Daoy (cell line): ENCODE measurements around the gene ART3. TPM values are rescaled to one million over a fixed set of nuclear protein-coding genes. Genes with fewer than 3 reads are reported as not detected.

ENCODE experiments used
- DNase-seq: peaks from one replicate; pipeline ENCODE4 v3.0.0-alpha.2; 2015; ENCODE audit warnings: low read depth
- total RNA-seq: library from RNA; depleted of rRNA; stranded (reverse); fragments of >200 nt; shearing (Covaris generic); gene quantifications from 2 replicates; pipeline ENCODE4 v1.2.3, GENCODE V29; 2014

ART3 gene
- total RNA-seq, 1 experiment from 2014 or later: not detected

- peak; percentile 33 for DNase-seq
Measured at GRCh38 chr4:76067652-76068286, 6.7 kb upstream of the ART3 start.

GRCh38 chr4:76072760-76073159 lies 1.7 kb upstream of the ART3 start:
- DNase-seq: no peak

- no peak for DNase-seq
Measured at GRCh38 chr4:76074993-76075600, 588 bp downstream of the ART3 start.

- DNase-seq: no peak
Measured at GRCh38 chr4:76078033-76078613, 3.6 kb downstream of the ART3 start.

GRCh38 chr4:76083386-76083988 lies 9.0 kb downstream of the ART3 start:
- DNase-seq: no peak

- DNase-seq: no peak
Measured at GRCh38 chr4:76084542-76084941, 10.0 kb downstream of the ART3 start.

GRCh38 chr4:76087007-76087769 lies 12.7 kb downstream of the ART3 start:
- DNase-seq: peak; percentile 41

- DNase-seq: no peak
Measured at GRCh38 chr4:76088719-76089118, 14.2 kb downstream of the ART3 start.

- peak; percentile 29 for DNase-seq
Measured at GRCh38 chr4:76090241-76090691, 15.8 kb downstream of the ART3 start.

- no peak for DNase-seq
Measured at GRCh38 chr4:76091052-76091451, 16.5 kb downstream of the ART3 start.

- no peak for DNase-seq
Measured at GRCh38 chr4:76095568-76095967, 21.1 kb downstream of the ART3 start.

- DNase-seq: no peak
Measured at GRCh38 chr4:76096076-76096475, 21.6 kb downstream of the ART3 start.

GRCh38 chr4:76105652-76106051 lies 31.1 kb downstream of the ART3 start:
- DNase-seq: no peak

- DNase-seq: no peak
Measured at GRCh38 chr4:76106442-76106841, 31.9 kb downstream of the ART3 start.

- DNase-seq: peak; percentile 6
Measured at GRCh38 chr4:76108467-76109181, 34.1 kb downstream of the ART3 start.

- DNase-seq: no peak
Measured at GRCh38 chr4:76116821-76117220, 42.3 kb downstream of the ART3 start.

GRCh38 chr4:76117536-76117935 lies 43.0 kb downstream of the ART3 start:
- no peak for DNase-seq

- DNase-seq: no peak
Measured at GRCh38 chr4:76120199-76120598, 45.7 kb downstream of the ART3 start.

GRCh38 chr4:76125816-76126215 lies 51.3 kb downstream of the ART3 start:
- no peak for DNase-seq

- no peak for DNase-seq
Measured at GRCh38 chr4:76127754-76128153, 53.2 kb downstream of the ART3 start.

GRCh38 chr4:76141241-76141640 lies 66.7 kb downstream of the ART3 start:
- no peak for DNase-seq
